K562 treated with DMSO at 1 percent for 12 hours (cell line): ENCODE results near the gene UBE2L3. TPM values are rescaled to one million over a fixed set of nuclear protein-coding genes. Genes with fewer than 3 reads are reported as not detected.

Experiments
- total RNA-seq: library from RNA; unstranded; fragments of 300-600 nt; gene quantifications from 2 replicates; pipeline ENCODE4 v1.2.3, GENCODE V29; 2022; ENCODE audit not compliant: insufficient read depth

UBE2L3 gene
- total RNA-seq = 180 and 273 TPM in 2 replicates

GRCh38 chr22:21567456-21568346 is at the start of gene UBE2L3:
Gene UBE2L3, plus strand, starts transcription at chr22:21567714. Its CDS starts 31 bp downstream, at chr22:21567745.

DNA sequence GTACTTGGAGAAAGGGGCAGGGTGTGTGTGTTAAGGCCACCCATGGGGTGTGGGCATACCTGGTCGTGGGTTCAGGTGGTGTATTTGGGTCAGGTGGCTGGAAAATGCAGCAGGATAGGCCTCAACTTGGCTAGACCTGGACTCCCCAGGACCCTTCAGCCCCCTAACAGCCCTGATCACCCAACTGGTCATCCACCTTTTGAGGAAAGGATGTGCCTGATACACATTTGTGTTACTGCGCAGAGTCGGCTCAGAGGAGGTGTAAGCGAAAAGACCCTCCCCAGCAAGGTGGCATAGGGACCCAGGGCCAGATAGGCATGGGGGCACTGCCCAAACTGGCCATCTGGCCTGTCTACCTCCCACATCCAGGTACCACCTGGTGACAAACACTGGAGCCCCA is 16.2 kb upstream of the UBE2L3 start, which contains the start of gene RIMBP3C:
Gene RIMBP3C (minus strand): TSS at position 101 of the 400 bp plus-strand sequence. CDS start 485 bp downstream, outside the sequence.

DNA sequence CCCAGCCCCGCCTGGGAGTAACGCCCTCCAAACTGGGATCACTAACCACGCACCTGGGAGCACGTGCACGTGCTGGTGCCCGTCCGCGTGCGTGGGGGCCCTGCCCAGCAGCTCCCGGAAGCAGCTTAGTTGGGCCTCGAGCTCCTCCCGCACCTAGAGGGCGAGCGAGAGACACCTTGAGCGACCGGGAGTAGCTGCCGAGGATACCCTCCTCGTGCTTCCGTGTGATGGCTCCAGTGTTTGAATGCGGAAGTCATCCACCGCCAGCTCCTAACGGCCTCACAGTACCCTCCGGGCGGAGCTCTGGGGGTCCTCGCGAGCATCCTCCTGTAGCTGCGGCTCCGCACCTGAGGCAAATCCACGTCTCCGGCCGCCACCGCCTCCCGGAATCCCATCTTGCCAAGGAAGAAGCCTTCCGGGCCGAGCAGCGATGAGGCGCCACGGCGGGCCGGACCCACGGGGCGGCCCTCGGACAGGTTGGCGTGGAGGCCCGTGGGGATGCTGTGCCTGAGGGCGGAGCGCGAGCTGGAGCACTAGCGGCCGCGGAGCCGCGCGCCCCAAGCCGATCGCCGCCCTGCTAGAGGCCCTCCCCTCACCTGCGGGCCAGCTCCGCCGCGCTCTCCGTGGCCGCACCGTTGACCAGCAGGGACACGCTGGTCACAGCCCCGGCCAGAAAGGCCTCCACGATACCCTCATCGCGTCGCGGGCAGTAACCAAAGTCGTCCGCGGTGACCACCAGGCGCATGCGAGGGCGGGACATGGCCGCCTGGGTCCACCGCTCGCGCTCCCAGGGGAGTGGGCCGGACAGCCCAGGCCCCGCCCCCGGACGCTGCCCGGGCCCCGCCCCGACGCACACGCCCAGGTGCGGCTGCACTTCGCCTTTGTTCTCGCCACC is 62.0 kb downstream of the UBE2L3 start, which contains the start of gene YDJC:
Gene YDJC (minus strand): TSS at position 768 of the 895 bp plus-strand sequence. CDS start 8 bp downstream, at position 760.

GRCh38 chr22:21632237-21632895 is 64.9 kb downstream of the UBE2L3 start, which contains the start of gene CCDC116:
Gene CCDC116, plus strand, starts transcription at chr22:21632760. Its CDS starts 422 bp downstream, at chr22:21633182.

DNA sequence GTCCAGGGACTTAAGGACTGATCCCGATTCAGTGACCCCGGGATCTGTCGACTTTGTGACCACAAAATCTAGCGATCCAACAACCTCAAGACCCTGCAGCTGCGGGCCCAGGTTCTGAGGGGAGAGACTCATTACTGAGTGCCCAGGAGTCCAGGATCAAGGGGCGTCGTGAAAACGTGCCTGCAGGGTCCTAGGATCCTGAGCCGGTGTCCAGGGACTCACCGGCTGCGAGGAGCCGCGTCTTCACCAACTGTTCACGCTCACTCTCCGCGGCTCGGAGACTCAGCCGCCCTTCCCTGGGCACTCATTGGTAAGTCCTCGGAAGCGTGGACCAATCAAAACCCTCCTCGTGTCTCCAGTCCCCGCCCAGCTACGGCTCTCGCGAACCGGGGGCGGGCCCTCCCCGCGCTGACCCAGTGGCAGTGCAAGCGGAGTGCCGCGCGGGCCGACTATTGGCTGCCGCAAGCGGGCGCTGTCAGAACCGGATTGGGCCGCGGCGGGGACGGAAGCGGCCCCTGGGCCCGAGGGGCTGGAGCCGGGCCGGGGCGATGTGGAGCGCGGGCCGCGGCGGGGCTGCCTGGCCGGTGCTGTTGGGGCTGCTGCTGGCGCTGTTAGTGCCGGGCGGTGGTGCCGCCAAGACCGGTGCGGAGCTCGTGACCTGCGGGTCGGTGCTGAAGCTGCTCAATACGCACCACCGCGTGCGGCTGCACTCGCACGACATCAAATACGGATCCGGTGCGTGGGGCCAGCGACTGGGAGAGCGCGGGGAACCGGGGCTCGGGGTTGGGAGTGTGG is 74.5 kb downstream of the UBE2L3 start, which contains the start of gene SDF2L1:
Gene SDF2L1 (plus strand): TSS at position 514 of the 795 bp plus-strand sequence. CDS start 35 bp downstream, at position 549.

Other genes starting within 250 kb of the UBE2L3 start
- 0.28 and 1.0 TPM in 2 replicates for gene RIMBP3B, start 184.0 kb upstream of the UBE2L3 start, total RNA-seq
- 18.0 and 57.1 TPM in 2 replicates for gene HIC2, start 150.3 kb upstream of the UBE2L3 start, total RNA-seq
- 15.9 and 29.5 TPM in 2 replicates for gene TMEM191C, start 100.3 kb upstream of the UBE2L3 start, total RNA-seq
- gene RIMBP3C, start 16.3 kb upstream of the UBE2L3 start, total RNA-seq = 0.51 and 1.5 TPM in 2 replicates
- gene YDJC, start 62.3 kb downstream of the UBE2L3 start, total RNA-seq = 357 and 458 TPM in 2 replicates
- 1.6 and 4.2 TPM in 2 replicates for gene CCDC116, start 65.0 kb downstream of the UBE2L3 start, total RNA-seq
- 565 and 845 TPM in 2 replicates for gene SDF2L1, start 74.6 kb downstream of the UBE2L3 start, total RNA-seq
- gene PPIL2, start 98.3 kb downstream of the UBE2L3 start, total RNA-seq = 67.6 and 132 TPM in 2 replicates
- 3.4 and 8.8 TPM in 2 replicates for gene YPEL1, start 168.1 kb downstream of the UBE2L3 start, total RNA-seq